Gastrocnemius medialis (tissue), 4 donors: Measurements from ENCODE around the gene LSM14A.

ENCODE experiments used
- CTCF ChIP-seq, 5 experiments: fragments of 450-650 bp in 3 of 5; fragments of 200-600 bp in 2 of 5; sonication (generic) in 2 of 5; IDR thresholded peaks in 4 of 5; conservative IDR thresholded peaks in 1 of 5; 1 replicate in 4 of 5; 2 replicates in 1 of 5; pipeline ENCODE4 v1.5.1; 2016 to 2019; ENCODE audit warnings: antibody characterized with exemption in 5 of 5, mild to moderate bottlenecking in 3 of 5, moderate library complexity in 3 of 5
- POLR2A ChIP-seq, 2 donors: fragments of 450-650 bp; IDR thresholded peaks; one replicate each; pipeline ENCODE4 v1.6.1; 2017; ENCODE audit warnings: antibody characterized with exemption in 2 of 2, mild to moderate bottlenecking in 2 of 2, moderate library complexity in 2 of 2

GRCh38 chr19:34135821-34136611, 36.3 kb upstream of the LSM14A start:
- TF ChIP-seq CTCF (IDR thresholded peaks at IDR 0.05 in 4 of 5, conservative IDR thresholded peaks at IDR 0.05 in 1 of 5) (no peak), POLR2A (IDR thresholded peaks at IDR 0.05) (no peak)
